GM12865 (cell line): ENCODE measurements around the gene PELI2.

Experiments used
- DNase-seq: peaks from one replicate; pipeline ENCODE4 v3.0.0; 2010; ENCODE audit warnings: low read depth
- H3K4me3 ChIP-seq: 2 replicates; pipeline ENCODE4 v1.5.1; 2011; ENCODE audit warnings: mild to moderate bottlenecking, low read depth, low read length, control low read depth
- CTCF ChIP-seq: IDR thresholded peaks from 2 replicates; pipeline ENCODE4 v1.5.1; 2011; ENCODE audit warnings: low read length, control low read depth, low read depth, inconsistent platforms; ENCODE audit not compliant: insufficient read depth; ENCODE audit errors: missing control alignments

Gene PELI2

GRCh38 chr14:56125772-56126636, 7.8 kb downstream of the PELI2 start:
- H3K4me3 ChIP-seq: no peak overlapping the region
- no peak for DNase-seq
- no peak for TF ChIP-seq CTCF

GRCh38 chr14:56126637-56126913, 8.4 kb downstream of the PELI2 start:
- no peak for DNase-seq
- no peak for TF ChIP-seq CTCF
- no peak overlapping the region for H3K4me3 ChIP-seq

GRCh38 chr14:56127156-56127555, 8.9 kb downstream of the PELI2 start:
- no peak overlapping the region for H3K4me3 ChIP-seq
- no peak for DNase-seq
- TF ChIP-seq CTCF: no peak

- DNase-seq: no peak
- no peak for TF ChIP-seq CTCF
- H3K4me3 ChIP-seq: no peak overlapping the region
Measured at GRCh38 chr14:56129092-56129491, 10.9 kb downstream of the PELI2 start.

GRCh38 chr14:56129933-56130332, 11.7 kb downstream of the PELI2 start:
- DNase-seq: no peak

GRCh38 chr14:56131004-56131864, 13.0 kb downstream of the PELI2 start:
- TF ChIP-seq CTCF: no peak
- DNase-seq: no peak
- no peak overlapping the region for H3K4me3 ChIP-seq

More at GRCh38 chr14:56129933-56130332, 11.7 kb downstream of the PELI2 start:
- TF ChIP-seq CTCF: no peak
- H3K4me3 ChIP-seq: no peak overlapping the region
